WTC11 (cell line): Measurements from ENCODE around the gene PPCDC. TPM values are rescaled to one million over a fixed set of nuclear protein-coding genes. Genes with fewer than 3 reads are reported as not detected.

Experiments
- ATAC-seq: fragments of 200-7000 bp; cut with Tn5 transposase; 2 replicates; pipeline ENCODE4 v1.10.0; 2021; ENCODE audit warnings: mild to moderate bottlenecking, moderate library complexity
- CTCF ChIA-PET: fragments of 300-600 bp; sonication (Branson Sonifier 250); formaldehyde crosslinking; loops from one replicate; lab custom pipeline; 2021; ENCODE audit warnings: antibody characterized with exemption; lab: Charles Lee
- POLR2A ChIA-PET: fragments of 350-600 bp; sonication (Branson Sonifier 250); formaldehyde crosslinking; loops from one replicate; lab custom pipeline; 2021; ENCODE audit warnings: antibody characterized with exemption; lab: Charles Lee
- DNase-seq: peaks from one replicate; pipeline ENCODE4 v3.0.0; 2021; ENCODE audit warnings: low spot score
- H3K27ac Mint-ChIP-seq: 2 replicates; pipeline ENCODE4 v1.8.0; 2021; ENCODE audit warnings: mixed read lengths
- H3K27me3 Mint-ChIP-seq: 2 replicates; pipeline ENCODE4 v1.8.0; 2021; ENCODE audit warnings: low read depth, mild to moderate bottlenecking, moderate library complexity, mixed read lengths
- H3K36me3 Mint-ChIP-seq: 2 replicates; pipeline ENCODE4 v1.8.0; 2021; ENCODE audit warnings: mixed read lengths
- H3K4me1 Mint-ChIP-seq: 2 replicates; pipeline ENCODE4 v1.8.0; 2022; ENCODE audit warnings: mixed read lengths
- H3K4me3 Mint-ChIP-seq: 2 replicates; pipeline ENCODE4 v1.8.0; 2021; ENCODE audit warnings: mild to moderate bottlenecking, moderate library complexity, mixed read lengths
- H3K9me3 Mint-ChIP-seq: 2 replicates; pipeline ENCODE4 v1.8.0; 2021; ENCODE audit warnings: mixed read lengths
- AFF4 ChIP-seq: sonication (generic); formaldehyde crosslinking; IDR thresholded peaks from 2 replicates; pipeline ENCODE4 v1.8.1; 2023; ENCODE audit warnings: mild to moderate bottlenecking, missing genetic modification reagents, borderline replicate concordance
- CREB1 ChIP-seq: sonication (generic); formaldehyde crosslinking; IDR thresholded peaks from 2 replicates; pipeline ENCODE4 v1.8.0; 2023; ENCODE audit warnings: mild to moderate bottlenecking, missing genetic modification reagents
- CREM ChIP-seq: sonication (generic); formaldehyde crosslinking; IDR thresholded peaks from 2 replicates; pipeline ENCODE4 v1.8.1; 2022; ENCODE audit warnings: mild to moderate bottlenecking, missing genetic modification reagents, moderate library complexity
- GRHL2 ChIP-seq: fragments of 250-450 bp; sonication (Bioruptor Pico); IDR thresholded peaks from 2 replicates; pipeline ENCODE4 v1.8.0; 2022; ENCODE audit warnings: mild to moderate bottlenecking, moderate library complexity; ENCODE audit not compliant: insufficient replicate concordance, severe bottlenecking
- MAX ChIP-seq: sonication (generic); formaldehyde crosslinking; IDR thresholded peaks from 2 replicates; pipeline ENCODE4 v1.8.0; 2022; ENCODE audit warnings: mild to moderate bottlenecking, missing genetic modification reagents
- NFYB ChIP-seq: sonication (generic); formaldehyde crosslinking; conservative IDR thresholded peaks from 2 replicates; pipeline ENCODE4 v1.8.0; 2022; ENCODE audit warnings: low read depth, missing genetic modification reagents
- SMAD4 ChIP-seq: sonication (generic); formaldehyde crosslinking; IDR thresholded peaks from 2 replicates; pipeline ENCODE4 v1.8.0; 2022; ENCODE audit warnings: mild to moderate bottlenecking, missing genetic modification reagents
- TCF7 ChIP-seq: sonication (generic); formaldehyde crosslinking; IDR thresholded peaks from 2 replicates; pipeline ENCODE4 v1.8.0; 2022; ENCODE audit warnings: mild to moderate bottlenecking, low read depth, missing genetic modification reagents, moderate library complexity
- TEAD1 ChIP-seq: sonication (generic); formaldehyde crosslinking; IDR thresholded peaks from 2 replicates; pipeline ENCODE4 v1.8.0; 2022; ENCODE audit warnings: mild to moderate bottlenecking, missing genetic modification reagents
- TP53 ChIP-seq: sonication (generic); formaldehyde crosslinking; IDR thresholded peaks from 2 replicates; pipeline ENCODE4 v1.8.1; 2023; ENCODE audit warnings: mild to moderate bottlenecking, missing genetic modification reagents
- USF1 ChIP-seq: sonication (generic); formaldehyde crosslinking; IDR thresholded peaks from 2 replicates; pipeline ENCODE4 v1.8.0; 2022; ENCODE audit warnings: mild to moderate bottlenecking, missing genetic modification reagents
- ZMAT4 ChIP-seq: fragments of 250-450 bp; sonication (Bioruptor Pico); IDR thresholded peaks from 2 replicates; pipeline ENCODE4 v1.9.0; 2021; ENCODE audit warnings: mild to moderate bottlenecking
- ZNF263 ChIP-seq: sonication (generic); formaldehyde crosslinking; IDR thresholded peaks from 2 replicates; pipeline ENCODE4 v1.8.1; 2022; ENCODE audit warnings: low read depth, mild to moderate bottlenecking, moderate library complexity, missing genetic modification reagents
- ZNF317 ChIP-seq: sonication (generic); formaldehyde crosslinking; IDR thresholded peaks from 2 replicates; pipeline ENCODE4 v1.8.1; 2023; ENCODE audit warnings: low read depth, mild to moderate bottlenecking, moderate library complexity, missing genetic modification reagents, borderline replicate concordance
- ZNF396 ChIP-seq: fragments of 250-450 bp; sonication (Bioruptor Pico); IDR thresholded peaks from 2 replicates; pipeline ENCODE4 v1.8.0; 2021; ENCODE audit warnings: mild to moderate bottlenecking, moderate library complexity, borderline replicate concordance
- ZNF416 ChIP-seq: fragments of 250-450 bp; sonication (Bioruptor Pico); IDR thresholded peaks from 2 replicates; pipeline ENCODE4 v1.9.0; 2021; ENCODE audit warnings: mild to moderate bottlenecking, inconsistent platforms
- ZNF423 ChIP-seq: fragments of 250-450 bp; sonication (Bioruptor Pico); IDR thresholded peaks from 2 replicates; pipeline ENCODE4 v2.1.2; 2022; ENCODE audit warnings: mild to moderate bottlenecking, moderate library complexity
- total RNA-seq: library from RNA; stranded (reverse); gene quantifications from 3 replicates; pipeline ENCODE4 v1.2.3, GENCODE V29; 2021
- TF ChIP-seq, protein P1 (sequence below): sonication (generic); formaldehyde crosslinking; IDR thresholded peaks from 2 replicates; pipeline ENCODE4 v1.8.1; 2022; ENCODE audit warnings: mild to moderate bottlenecking, moderate library complexity, missing genetic modification reagents
- TF ChIP-seq, protein P2 (sequence below): fragments of 250-450 bp; sonication (Bioruptor Pico); IDR thresholded peaks from 2 replicates; pipeline ENCODE4 v1.9.0; 2021; ENCODE audit warnings: mild to moderate bottlenecking
- TF ChIP-seq, protein P3 (sequence below): sonication (generic); formaldehyde crosslinking; conservative IDR thresholded peaks from 2 replicates; pipeline ENCODE4 v1.8.1; 2023; ENCODE audit warnings: mild to moderate bottlenecking, low read depth, missing genetic modification reagents, moderate library complexity
- TF ChIP-seq, protein P4 (sequence below): sonication (generic); formaldehyde crosslinking; IDR thresholded peaks from 2 replicates; pipeline ENCODE4 v1.8.1; 2022; ENCODE audit warnings: mild to moderate bottlenecking, missing genetic modification reagents, moderate library complexity, borderline replicate concordance

The PPCDC gene
- total RNA-seq, 1 experiment from 2014 or later: 30.1 TPM

DNA sequence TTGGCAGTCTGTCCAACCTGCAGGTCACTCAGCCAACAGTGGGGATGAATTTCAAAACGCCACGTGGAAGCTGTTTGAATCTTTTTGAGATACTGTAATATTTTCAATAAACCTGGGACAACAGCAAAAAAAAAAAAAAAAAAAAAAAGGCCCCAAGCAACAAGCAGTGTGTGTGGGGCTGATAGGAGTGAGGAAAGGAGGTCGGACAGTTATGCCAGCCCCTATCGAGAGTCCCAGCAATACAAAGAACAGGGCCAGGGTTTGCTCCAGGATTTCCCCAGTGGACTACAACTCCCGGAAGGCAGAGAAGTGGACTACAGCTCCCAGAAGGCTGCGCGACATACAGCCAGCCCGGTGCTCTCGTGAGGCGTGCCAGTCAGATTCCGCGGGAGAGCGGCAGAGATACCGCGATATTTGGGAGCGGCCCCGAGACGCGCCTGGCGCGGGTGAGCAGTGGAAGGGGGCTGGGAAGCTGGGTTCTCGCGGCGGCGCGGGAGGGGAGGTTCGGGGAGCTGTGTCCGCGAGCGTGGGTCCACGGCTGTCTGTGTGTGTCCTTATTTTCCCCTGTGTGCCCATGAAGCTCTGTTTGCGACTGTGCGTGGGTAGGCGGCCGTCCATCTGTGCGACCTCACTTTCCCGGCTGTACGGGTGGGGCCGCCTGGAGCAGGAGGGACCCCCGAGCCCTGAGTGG lies at the start of gene PPCDC (continued):
- TF ChIP-seq, protein P1, sequence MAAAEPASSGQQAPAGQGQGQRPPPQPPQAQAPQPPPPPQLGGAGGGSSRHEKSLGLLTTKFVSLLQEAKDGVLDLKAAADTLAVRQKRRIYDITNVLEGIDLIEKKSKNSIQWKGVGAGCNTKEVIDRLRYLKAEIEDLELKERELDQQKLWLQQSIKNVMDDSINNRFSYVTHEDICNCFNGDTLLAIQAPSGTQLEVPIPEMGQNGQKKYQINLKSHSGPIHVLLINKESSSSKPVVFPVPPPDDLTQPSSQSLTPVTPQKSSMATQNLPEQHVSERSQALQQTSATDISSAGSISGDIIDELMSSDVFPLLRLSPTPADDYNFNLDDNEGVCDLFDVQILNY (CRISPR knock-in tag): peak; percentile 95; the same call in 1 of the 2 replicates
- TF ChIP-seq TCF7 (CRISPR knock-in tag) (0 out of 2 replicates have a peak, but pooled peaks have one; percentile 29), MAX (CRISPR knock-in tag) (peak; percentile 58; the same call in 1 of the 2 replicates), ZNF416 (CRISPR knock-in tag) (peak; percentile 76; the same call in 1 of the 2 replicates), CREM (CRISPR knock-in tag) (0 out of 2 replicates have a peak, but pooled peaks have one; percentile 57), NFYB (CRISPR knock-in tag) (peak; percentile 67), ZNF263 (CRISPR knock-in tag) (no peak), ZMAT4 (peak; percentile 72; the same call in 1 of the 2 replicates)
- TF ChIP-seq, all 79 proteins: peak for 16

GRCh38 chr15:74976159-74976558 lies 47.2 kb upstream of the PPCDC start:
- DNase-seq: no peak
- H3K36me3 Mint-ChIP-seq: no peaks in the 10 kb centered on the region
- H3K4me1 Mint-ChIP-seq: no peaks in the 10 kb centered on the region
- H3K9me3 Mint-ChIP-seq: no peaks in the 10 kb centered on the region
- H3K27ac Mint-ChIP-seq: no peak overlapping the region
- CTCF ChIA-PET: interaction anchor here (0.8 to 1.3 kb wide), 3 partner anchors 10 to 26 kb away, joined by 3 to 4 read pairs (median 4); no protein-coding TSS in a partner anchor
- H3K27me3 Mint-ChIP-seq: no peaks in the 10 kb centered on the region; the same call in 1 of the 2 replicates
- ATAC-seq: no peak
- no peak overlapping the region for H3K4me3 Mint-ChIP-seq
- POLR2A ChIA-PET: no interaction called here
- TF ChIP-seq SMAD4 (CRISPR knock-in tag) (no peak), GRHL2 (CRISPR knock-in tag) (no peak), ZNF317 (CRISPR knock-in tag) (no peak), ZNF396 (CRISPR knock-in tag) (no peak), TEAD1 (no peak), CREB1 (no peak), USF1 (CRISPR knock-in tag) (no peak), TP53 (CRISPR knock-in tag) (no peak), ZNF423 (CRISPR knock-in tag) (no peak), AFF4 (CRISPR knock-in tag) (no peak)
- TF ChIP-seq, protein P2, sequence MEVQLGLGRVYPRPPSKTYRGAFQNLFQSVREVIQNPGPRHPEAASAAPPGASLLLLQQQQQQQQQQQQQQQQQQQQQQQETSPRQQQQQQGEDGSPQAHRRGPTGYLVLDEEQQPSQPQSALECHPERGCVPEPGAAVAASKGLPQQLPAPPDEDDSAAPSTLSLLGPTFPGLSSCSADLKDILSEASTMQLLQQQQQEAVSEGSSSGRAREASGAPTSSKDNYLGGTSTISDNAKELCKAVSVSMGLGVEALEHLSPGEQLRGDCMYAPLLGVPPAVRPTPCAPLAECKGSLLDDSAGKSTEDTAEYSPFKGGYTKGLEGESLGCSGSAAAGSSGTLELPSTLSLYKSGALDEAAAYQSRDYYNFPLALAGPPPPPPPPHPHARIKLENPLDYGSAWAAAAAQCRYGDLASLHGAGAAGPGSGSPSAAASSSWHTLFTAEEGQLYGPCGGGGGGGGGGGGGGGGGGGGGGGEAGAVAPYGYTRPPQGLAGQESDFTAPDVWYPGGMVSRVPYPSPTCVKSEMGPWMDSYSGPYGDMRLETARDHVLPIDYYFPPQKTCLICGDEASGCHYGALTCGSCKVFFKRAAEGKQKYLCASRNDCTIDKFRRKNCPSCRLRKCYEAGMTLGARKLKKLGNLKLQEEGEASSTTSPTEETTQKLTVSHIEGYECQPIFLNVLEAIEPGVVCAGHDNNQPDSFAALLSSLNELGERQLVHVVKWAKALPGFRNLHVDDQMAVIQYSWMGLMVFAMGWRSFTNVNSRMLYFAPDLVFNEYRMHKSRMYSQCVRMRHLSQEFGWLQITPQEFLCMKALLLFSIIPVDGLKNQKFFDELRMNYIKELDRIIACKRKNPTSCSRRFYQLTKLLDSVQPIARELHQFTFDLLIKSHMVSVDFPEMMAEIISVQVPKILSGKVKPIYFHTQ (CRISPR knock-in tag): no peak
- TF ChIP-seq, protein P3, sequence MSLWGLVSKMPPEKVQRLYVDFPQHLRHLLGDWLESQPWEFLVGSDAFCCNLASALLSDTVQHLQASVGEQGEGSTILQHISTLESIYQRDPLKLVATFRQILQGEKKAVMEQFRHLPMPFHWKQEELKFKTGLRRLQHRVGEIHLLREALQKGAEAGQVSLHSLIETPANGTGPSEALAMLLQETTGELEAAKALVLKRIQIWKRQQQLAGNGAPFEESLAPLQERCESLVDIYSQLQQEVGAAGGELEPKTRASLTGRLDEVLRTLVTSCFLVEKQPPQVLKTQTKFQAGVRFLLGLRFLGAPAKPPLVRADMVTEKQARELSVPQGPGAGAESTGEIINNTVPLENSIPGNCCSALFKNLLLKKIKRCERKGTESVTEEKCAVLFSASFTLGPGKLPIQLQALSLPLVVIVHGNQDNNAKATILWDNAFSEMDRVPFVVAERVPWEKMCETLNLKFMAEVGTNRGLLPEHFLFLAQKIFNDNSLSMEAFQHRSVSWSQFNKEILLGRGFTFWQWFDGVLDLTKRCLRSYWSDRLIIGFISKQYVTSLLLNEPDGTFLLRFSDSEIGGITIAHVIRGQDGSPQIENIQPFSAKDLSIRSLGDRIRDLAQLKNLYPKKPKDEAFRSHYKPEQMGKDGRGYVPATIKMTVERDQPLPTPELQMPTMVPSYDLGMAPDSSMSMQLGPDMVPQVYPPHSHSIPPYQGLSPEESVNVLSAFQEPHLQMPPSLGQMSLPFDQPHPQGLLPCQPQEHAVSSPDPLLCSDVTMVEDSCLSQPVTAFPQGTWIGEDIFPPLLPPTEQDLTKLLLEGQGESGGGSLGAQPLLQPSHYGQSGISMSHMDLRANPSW (CRISPR knock-in tag): no peak
- TF ChIP-seq, protein P4, sequence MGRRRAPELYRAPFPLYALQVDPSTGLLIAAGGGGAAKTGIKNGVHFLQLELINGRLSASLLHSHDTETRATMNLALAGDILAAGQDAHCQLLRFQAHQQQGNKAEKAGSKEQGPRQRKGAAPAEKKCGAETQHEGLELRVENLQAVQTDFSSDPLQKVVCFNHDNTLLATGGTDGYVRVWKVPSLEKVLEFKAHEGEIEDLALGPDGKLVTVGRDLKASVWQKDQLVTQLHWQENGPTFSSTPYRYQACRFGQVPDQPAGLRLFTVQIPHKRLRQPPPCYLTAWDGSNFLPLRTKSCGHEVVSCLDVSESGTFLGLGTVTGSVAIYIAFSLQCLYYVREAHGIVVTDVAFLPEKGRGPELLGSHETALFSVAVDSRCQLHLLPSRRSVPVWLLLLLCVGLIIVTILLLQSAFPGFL (CRISPR knock-in tag): no peak
